Lower lobe of right lung (tissue), 2 donors: ENCODE results near the gene CDH1. TPM values are rescaled to one million over a fixed set of nuclear protein-coding genes. Genes with fewer than 3 reads are reported as not detected.

ENCODE experiments used
- ATAC-seq, 2 donors: fragments of 200-7000 bp; cut with Tn5 transposase; one replicate each; pipeline ENCODE4 v1.9.1; 2020 to 2022; ENCODE audit warnings: mild to moderate bottlenecking in 2 of 2, moderate library complexity in 2 of 2
- DNase-seq: peaks from one replicate; pipeline ENCODE4 v3.0.0-alpha.2; 2020
- H3K27ac ChIP-seq: fragments of 200-600 bp; one replicate; pipeline ENCODE4 v1.8.0; 2022
- H3K27me3 ChIP-seq: fragments of 200-600 bp; one replicate; pipeline ENCODE4 v1.8.0; 2022; ENCODE audit warnings: low read depth
- H3K36me3 ChIP-seq: fragments of 200-600 bp; one replicate; pipeline ENCODE4 v1.8.0; 2022; ENCODE audit warnings: mild to moderate bottlenecking
- H3K4me1 ChIP-seq: fragments of 200-600 bp; one replicate; pipeline ENCODE4 v1.8.0; 2022
- H3K4me3 ChIP-seq: fragments of 200-600 bp; one replicate; pipeline ENCODE4 v1.8.0; 2022; ENCODE audit warnings: mild to moderate bottlenecking
- H3K9me3 ChIP-seq: fragments of 200-600 bp; one replicate; pipeline ENCODE4 v1.8.0; 2022
- CTCF ChIP-seq: fragments of 200-600 bp; IDR thresholded peaks from one replicate; pipeline ENCODE4 v1.8.0; 2022; ENCODE audit warnings: antibody characterized with exemption, mild to moderate bottlenecking
- intact Hi-C: fragments of 100-400 bp; cut with DNase I; formaldehyde crosslinking; loops from one replicate; pipeline ENCODE4 v1.11.0; 2022
- total RNA-seq: library from RNA; stranded (reverse); fragmentation: NEBNext Ultra II Directional; extraction: Animal tissue kit (Norgen Biotek cat#: 25700); gene quantifications from one replicate; pipeline ENCODE4 v1.2.1, GENCODE V29; 2021
- donor health status: DM: no; HTN: yes; CAD: no; lungs with severe emphysema.

Gene CDH1
- total RNA-seq, 1 donor from 2014 or later: 127 TPM

- no peak for ATAC-seq
- Histone ChIP-seq H3K4me1 (no peaks in the 10 kb centered on the region), H3K27me3 (no peaks in the 10 kb centered on the region), H3K4me3 (no peak overlapping the region), H3K9me3 (no peaks in the 10 kb centered on the region), H3K27ac (no peak overlapping the region), H3K36me3 (no peaks in the 10 kb centered on the region)
- no peak for TF ChIP-seq CTCF
- DNase-seq: no peak
- intact Hi-C loops: no loop called here
Measured at GRCh38 chr16:68719993-68720489, 17.1 kb upstream of the CDH1 start.

GRCh38 chr16:68722119-68723024 is 14.7 kb upstream of the CDH1 start:
- Histone ChIP-seq H3K36me3 (no peaks in the 10 kb centered on the region), H3K27ac (no peak overlapping the region), H3K9me3 (no peaks in the 10 kb centered on the region), H3K4me3 (no peak overlapping the region), H3K4me1 (no peaks in the 10 kb centered on the region), H3K27me3 (no peaks in the 10 kb centered on the region)
- DNase-seq: no peak
- no peak for ATAC-seq
- intact Hi-C loops: no loop called here
- no peak for TF ChIP-seq CTCF

- Histone ChIP-seq H3K27me3 (no peaks in the 10 kb centered on the region), H3K36me3 (no peaks in the 10 kb centered on the region), H3K4me3 (no peak overlapping the region), H3K4me1 (no peaks in the 10 kb centered on the region), H3K27ac (no peak overlapping the region), H3K9me3 (no peaks in the 10 kb centered on the region)
- no peak for DNase-seq
- no peak for ATAC-seq
- intact Hi-C loops: no loop called here
- TF ChIP-seq CTCF: no peak
Measured at GRCh38 chr16:68724797-68725196, 12.3 kb upstream of the CDH1 start.

GRCh38 chr16:68728523-68728922 is 8.6 kb upstream of the CDH1 start:
- H3K27ac ChIP-seq: no peak overlapping the region
- H3K4me1 ChIP-seq: no peaks in the 10 kb centered on the region
- intact Hi-C loops: no loop called here
- H3K9me3 ChIP-seq: no peaks in the 10 kb centered on the region
- H3K27me3 ChIP-seq: no peaks in the 10 kb centered on the region
- no peak for ATAC-seq
- H3K36me3 ChIP-seq: no peaks in the 10 kb centered on the region
- TF ChIP-seq CTCF: no peak
- no peak for DNase-seq
- H3K4me3 ChIP-seq: no peak overlapping the region

- DNase-seq: no peak
- H3K27me3 ChIP-seq: peaks cover 10% of the 10 kb centered on the region
- no peaks in the 10 kb centered on the region for H3K4me1 ChIP-seq
- no peak overlapping the region for H3K27ac ChIP-seq
- no peaks in the 10 kb centered on the region for H3K36me3 ChIP-seq
- intact Hi-C loops: no loop called here
- no peak for ATAC-seq
- TF ChIP-seq CTCF: no peak
- no peaks in the 10 kb centered on the region for H3K9me3 ChIP-seq
- no peak overlapping the region for H3K4me3 ChIP-seq
Measured at GRCh38 chr16:68731637-68732036, 5.5 kb upstream of the CDH1 start.
